ENCODE measurements around the gene ARRDC2. TPM values are rescaled to one million over a fixed set of nuclear protein-coding genes. Genes with fewer than 3 reads are reported as not detected.
"Not testable (repeated sequence)": the region's sequence is repeated elsewhere in the genome, so short reads cannot be mapped to it uniquely, and the experiment has no call there.

ARRDC2 gene
- total RNA-seq, 1 donor from 2014 or later = 54.5 TPM

DNA sequence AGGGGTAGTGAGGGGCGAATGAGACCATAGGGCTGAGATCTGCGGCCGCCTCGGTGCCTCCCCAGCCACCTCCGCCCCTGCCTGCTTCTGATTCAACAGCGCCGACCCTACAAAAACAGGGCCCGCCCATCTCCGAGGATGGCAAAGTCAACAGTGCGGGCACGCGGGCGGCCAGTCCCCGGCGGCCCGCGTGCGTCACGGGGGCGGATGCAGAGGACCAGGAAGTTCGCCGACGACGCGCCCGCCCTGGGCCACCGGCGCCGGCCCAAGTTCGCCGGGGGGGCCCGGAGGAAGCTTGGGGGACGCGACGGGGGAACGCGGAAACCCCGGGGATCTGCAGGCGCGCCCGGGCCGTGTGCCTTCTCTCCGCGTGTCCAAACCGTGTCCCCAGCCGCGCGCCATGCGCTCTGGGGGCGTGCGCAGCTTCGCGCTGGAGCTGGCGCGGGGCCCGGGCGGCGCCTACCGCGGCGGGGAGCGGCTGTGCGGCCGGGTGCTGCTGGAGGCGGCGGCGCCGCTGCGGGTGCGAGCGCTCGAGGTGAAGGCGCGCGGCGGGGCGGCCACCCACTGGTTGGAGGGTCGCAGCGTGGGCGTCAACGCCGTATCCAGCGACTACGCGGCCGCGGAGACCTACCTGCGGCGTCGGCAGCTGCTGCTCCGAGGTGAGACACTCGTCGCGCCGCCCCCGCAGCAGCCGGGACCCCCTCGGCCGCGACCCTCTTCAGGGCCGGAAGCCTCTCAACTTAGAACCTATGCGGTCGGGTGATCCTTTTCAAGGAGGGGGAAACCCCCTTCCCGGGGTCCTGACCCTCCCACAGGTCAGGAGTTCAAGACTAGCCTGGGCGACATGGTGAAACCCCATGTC lies 6.8 kb upstream of the ARRDC2 start:
- Histone ChIP-seq H3K4me1 (peaks cover 29% of the 10 kb centered on the region), H3K27me3 (no peaks in the 10 kb centered on the region), H3K9me3 (no peaks in the 10 kb centered on the region), H3K27ac (peak overlapping the region; percentile 90), H3K36me3 (no peaks in the 10 kb centered on the region), H3K4me3 (peak overlapping the region; percentile 70 to 74)
- intact Hi-C loops (cut with DNase I) = no loop called here
- peak in 1 of 2 donors; percentile 92 for DNase-seq (ENCODE audit: extremely low spot score in 2 of 2)
- TF ChIP-seq POLR2AphosphoS5 (IDR thresholded peaks at IDR 0.05; ENCODE audit: insufficient read depth in 1 of 2, low read depth in 1 of 2) (peak; percentile 24 to 84), POLR2A (IDR thresholded peaks at IDR 0.05) (peak in 1 of 2 donors; percentile 48), CTCF (IDR thresholded peaks at IDR 0.05) (no peak)

DNA sequence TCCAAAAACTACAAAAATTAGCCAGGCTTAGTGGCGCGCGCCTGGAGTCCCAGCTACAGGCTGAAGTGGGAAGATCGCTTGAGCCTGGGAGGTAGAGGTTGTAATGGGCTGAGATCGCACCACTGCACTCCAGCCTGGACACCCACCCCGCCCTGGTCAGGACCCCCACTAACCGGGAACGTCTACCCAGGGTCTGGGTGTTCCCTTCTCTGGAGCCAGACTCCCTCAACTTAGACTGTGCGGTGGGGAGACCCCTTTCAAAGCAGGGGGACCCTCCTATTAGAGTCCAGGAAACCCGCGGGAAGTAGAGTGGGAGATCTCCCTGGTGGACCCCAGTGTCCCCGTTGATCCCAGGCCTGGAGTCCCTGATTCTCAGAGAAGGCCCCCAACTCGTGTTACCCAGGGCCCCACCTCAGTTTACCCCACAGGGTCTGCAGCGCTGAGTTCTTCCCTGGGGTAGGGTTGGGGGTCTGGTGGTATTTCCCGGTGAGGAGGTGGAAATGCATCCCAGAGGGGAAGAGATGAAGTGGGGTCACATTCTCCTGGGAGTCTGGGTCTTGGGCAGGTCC lies 6.1 kb upstream of the ARRDC2 start:
- no peaks in the 10 kb centered on the region for H3K36me3 ChIP-seq
- H3K4me3 ChIP-seq = peak overlapping the region; percentile 70 to 74
- peaks cover 29% of the 10 kb centered on the region for H3K4me1 ChIP-seq
- no peaks in the 10 kb centered on the region for H3K27me3 ChIP-seq
- DNase-seq (ENCODE audit: extremely low spot score in 2 of 2) = peak in 1 of 2 donors; percentile 88
- intact Hi-C loops (cut with DNase I) = no loop called here
- H3K9me3 ChIP-seq = no peaks in the 10 kb centered on the region
- peak overlapping the region; percentile 90 for H3K27ac ChIP-seq
- no peak for TF ChIP-seq POLR2A (IDR thresholded peaks at IDR 0.05)
- no peak for TF ChIP-seq CTCF (IDR thresholded peaks at IDR 0.05)
- no peak for TF ChIP-seq POLR2AphosphoS5 (IDR thresholded peaks at IDR 0.05; ENCODE audit: insufficient read depth in 1 of 2, low read depth in 1 of 2)

DNA sequence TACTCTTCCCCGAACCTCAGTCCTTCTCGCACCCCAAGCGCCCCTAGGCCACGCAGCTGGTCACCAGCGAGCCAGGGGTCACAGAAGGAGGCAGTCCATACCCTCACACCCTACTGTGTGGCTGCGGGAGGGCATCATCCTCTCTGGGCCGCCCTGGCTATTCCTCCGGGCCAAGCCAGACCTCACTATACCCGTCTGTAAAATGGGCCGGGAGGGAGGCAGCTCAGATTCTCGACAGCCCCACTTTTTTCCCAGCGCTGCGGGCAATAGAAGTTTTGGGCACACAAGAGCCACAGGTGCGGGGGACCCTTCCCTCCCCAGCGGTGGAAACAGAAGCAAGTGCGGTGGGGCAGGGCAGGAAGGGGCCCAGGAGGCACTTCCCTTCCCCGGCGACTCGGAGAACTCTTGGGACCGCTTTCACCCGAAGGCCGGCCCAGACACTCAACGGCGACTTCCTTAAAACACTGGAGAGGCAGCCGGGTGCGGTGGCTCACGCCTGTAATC lies 5.6 kb upstream of the ARRDC2 start:
- H3K27me3 ChIP-seq = no peaks in the 10 kb centered on the region
- intact Hi-C loops (cut with DNase I) = no loop called here

DNA sequence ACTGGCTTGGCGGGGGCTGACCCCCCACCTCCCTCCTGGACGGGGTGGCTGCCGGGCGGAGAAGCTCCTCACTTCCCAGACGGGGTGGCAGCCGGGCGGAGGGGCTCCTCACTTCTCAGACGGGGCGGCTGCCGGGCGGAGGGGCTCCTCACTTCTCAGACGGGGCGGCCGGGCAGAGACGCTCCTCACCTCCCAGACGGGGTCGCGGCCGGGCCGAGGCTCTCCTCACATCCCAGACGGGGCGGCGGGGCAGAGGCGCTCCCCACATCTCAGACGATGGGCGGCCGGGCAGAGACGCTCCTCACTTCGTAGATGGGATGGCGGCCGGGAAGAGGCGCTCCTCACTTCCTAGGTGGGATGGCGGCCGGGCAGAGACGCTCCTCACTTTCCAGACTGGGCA lies 2.2 kb upstream of the ARRDC2 start:
- H3K9me3 ChIP-seq; DNase-seq (ENCODE audit: extremely low spot score in 2 of 2); H3K4me3 ChIP-seq; H3K27ac ChIP-seq; H3K27me3 ChIP-seq: not testable (repeated sequence)
- H3K36me3 ChIP-seq = peaks cover 0 to 20% of the 10 kb centered on the region in 2 donors
- intact Hi-C loops (cut with DNase I) = loop anchor here (1.0 to 2.0 kb wide), 2 partner anchors 32 to 53 kb away; no protein-coding TSS in a partner anchor
- H3K4me1 ChIP-seq = peaks cover 50% of the 10 kb centered on the region

More for the DNA sequence above, 5.6 kb upstream of the ARRDC2 start:
- H3K4me1 ChIP-seq = peaks cover 32% of the 10 kb centered on the region
- peak overlapping the region; percentile 70 to 74 for H3K4me3 ChIP-seq
- no peak for TF ChIP-seq CTCF (IDR thresholded peaks at IDR 0.05)
- TF ChIP-seq POLR2A (IDR thresholded peaks at IDR 0.05) = no peak
- no peak for TF ChIP-seq POLR2AphosphoS5 (IDR thresholded peaks at IDR 0.05; ENCODE audit: insufficient read depth in 1 of 2, low read depth in 1 of 2)
- no peaks in the 10 kb centered on the region for H3K9me3 ChIP-seq
- H3K27ac ChIP-seq = peak overlapping the region; percentile 90
- DNase-seq (ENCODE audit: extremely low spot score in 2 of 2) = no peak
- H3K36me3 ChIP-seq = no peaks in the 10 kb centered on the region

DNA sequence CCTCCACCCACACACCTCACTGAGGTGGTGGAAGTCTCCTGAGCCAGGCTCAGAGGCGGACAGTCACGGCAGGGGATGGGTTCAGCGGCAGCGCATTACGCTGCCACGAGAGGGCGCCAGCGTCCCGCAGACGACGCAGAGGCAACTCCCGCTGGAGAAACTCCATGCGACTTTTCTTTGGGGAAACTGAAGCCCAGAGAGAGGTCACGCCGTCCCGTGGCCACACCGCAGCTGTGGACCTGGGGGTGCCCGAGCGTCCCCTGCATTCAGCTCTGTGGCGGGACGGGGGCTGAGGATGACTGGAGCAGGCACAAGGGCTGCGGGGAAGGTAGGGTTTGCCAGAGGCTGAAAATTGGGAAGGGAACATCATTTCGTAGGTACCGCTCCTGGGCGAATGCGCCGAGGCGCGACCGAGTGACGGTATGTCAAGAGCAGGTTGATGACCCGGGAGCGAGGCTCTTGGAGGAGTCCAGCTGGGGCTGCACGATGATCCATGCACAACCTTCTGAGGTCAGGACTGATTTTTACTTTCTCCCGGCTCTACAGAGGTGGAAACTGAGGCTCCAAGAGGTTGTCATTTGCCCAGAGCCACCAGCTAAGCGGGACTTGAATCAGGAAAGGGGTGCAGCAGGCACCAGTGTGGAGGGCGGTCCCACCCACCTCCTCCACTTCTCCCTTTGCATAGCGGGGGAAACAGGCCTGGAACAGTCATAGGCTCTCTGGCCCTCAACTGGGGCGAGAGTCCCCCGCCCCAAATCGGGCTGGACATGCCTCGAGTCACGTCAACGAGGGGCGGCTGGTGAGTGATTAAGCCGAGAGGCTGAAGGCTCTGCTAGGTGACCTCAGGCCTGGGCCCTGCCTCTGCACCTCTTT lies 690 bp upstream of the ARRDC2 start:
- Histone ChIP-seq H3K9me3 (no peaks in the 10 kb centered on the region), H3K4me3 (peak overlapping the region; percentile 46 to 51), H3K27ac (peak overlapping the region; percentile 85), H3K4me1 (peaks cover 45% of the 10 kb centered on the region), H3K36me3 (peaks cover 0 to 29% of the 10 kb centered on the region in 2 donors), H3K27me3 (no peaks in the 10 kb centered on the region)
- intact Hi-C loops (cut with DNase I) = loop anchor here (2.0 kb wide), 1 partner anchor 52 kb away; no protein-coding TSS in a partner anchor
- DNase-seq (ENCODE audit: extremely low spot score in 2 of 2) = peak in 1 of 2 donors; percentile 89
- TF ChIP-seq POLR2A (IDR thresholded peaks at IDR 0.05) (no peak), CTCF (IDR thresholded peaks at IDR 0.05) (peak; percentile 90 to 98 (median 96)), POLR2AphosphoS5 (IDR thresholded peaks at IDR 0.05; ENCODE audit: insufficient read depth in 1 of 2, low read depth in 1 of 2) (peak; percentile 74 to 82)

All from vagina (tissue), 2 donors.